IMR-90 (cell line): ENCODE measurements around the gene TAS2R30. TPM values are rescaled to one million over a fixed set of nuclear protein-coding genes. Genes with fewer than 3 reads are reported as not detected.

Experiments
- ATAC-seq: fragments of 200-7000 bp; cut with Tn5 transposase; 2 replicates; pipeline ENCODE4 v1.9.1; 2020; ENCODE audit warnings: low read depth, mild to moderate bottlenecking, moderate library complexity
- BruUV-seq: library from RNA; stranded (reverse); fragments of 400-500 nt; replicated peaks from 2 replicates; lab custom pipeline; 2021; lab: Mats Ljungman, UMichigan
- CTCF ChIA-PET: fragments of 300-600 bp; formaldehyde crosslinking; extraction: SDS; loops from one replicate; lab custom pipeline; 2021; ENCODE audit warnings: antibody characterized with exemption; lab: Yijun Ruan, JAX
- POLR2A ChIA-PET: fragments of 300-600 bp; sonication (Branson Sonifier 250); formaldehyde crosslinking; loops from one replicate; lab custom pipeline; 2022; ENCODE audit warnings: antibody characterized with exemption; ENCODE audit not compliant: unreplicated experiment; lab: Charles Lee
- DNase-seq: peaks from one replicate; pipeline ENCODE4 v3.0.0; 2013
- H2AFZ ChIP-seq: replicated peaks from 2 replicates; pipeline ENCODE3; 2013; ENCODE audit warnings: low read length, mild to moderate bottlenecking; ENCODE audit not compliant: poor library complexity
- H2AK5ac ChIP-seq: 2 replicates; pipeline ENCODE4 v1.6.1; 2013; ENCODE audit warnings: low read depth, low read length, inconsistent platforms
- H2AK9ac ChIP-seq: replicated peaks from 2 replicates; pipeline ENCODE3; 2013; ENCODE audit warnings: mild to moderate bottlenecking, low read depth, low read length, moderate library complexity; ENCODE audit not compliant: poor library complexity
- H2BK120ac ChIP-seq: 2 replicates; pipeline ENCODE4 v1.6.1; 2013; ENCODE audit warnings: low read depth, low read length, inconsistent platforms
- H2BK15ac ChIP-seq: 3 replicates; pipeline ENCODE4 v1.6.1; 2013; ENCODE audit warnings: low read depth, low read length, inconsistent platforms
- H2BK20ac ChIP-seq: 2 replicates; pipeline ENCODE4 v1.6.1; 2013; ENCODE audit warnings: low read depth, mild to moderate bottlenecking, inconsistent platforms, low read length, moderate library complexity
- H2BK5ac ChIP-seq: 2 replicates; pipeline ENCODE4 v1.6.1; 2013; ENCODE audit warnings: mild to moderate bottlenecking, low read depth, low read length, inconsistent platforms; ENCODE audit not compliant: poor library complexity, severe bottlenecking
- H3K14ac ChIP-seq: replicated peaks from 2 replicates; pipeline ENCODE4 v1.6.1; 2013; ENCODE audit warnings: low read depth, low read length, inconsistent platforms
- H3K18ac ChIP-seq: 2 replicates; pipeline ENCODE4 v1.6.1; 2013; ENCODE audit warnings: low read depth, low read length, control low read depth
- H3K23ac ChIP-seq: 2 replicates; pipeline ENCODE4 v1.6.1; 2013; ENCODE audit warnings: low read depth, low read length, inconsistent platforms
- H3K27ac ChIP-seq: 2 replicates; pipeline ENCODE4 v1.5.1; 2013; ENCODE audit warnings: mild to moderate bottlenecking, control low read depth, low read length; ENCODE audit not compliant: insufficient read depth
- H3K27me3 ChIP-seq: 2 replicates; pipeline ENCODE4 v1.6.1; 2013; ENCODE audit warnings: low read length; ENCODE audit not compliant: control insufficient read depth, insufficient read depth
- H3K36me3 ChIP-seq: 2 replicates; pipeline ENCODE4 v1.6.1; 2013; ENCODE audit warnings: low read length, mixed read lengths; ENCODE audit not compliant: control insufficient read depth, insufficient read depth
- H3K4ac ChIP-seq: 2 replicates; pipeline ENCODE4 v1.6.1; 2013; ENCODE audit warnings: low read depth, low read length, inconsistent platforms
- H3K4me1 ChIP-seq: 2 replicates; pipeline ENCODE4 v1.6.1; 2013; ENCODE audit warnings: low read length, mixed read lengths; ENCODE audit not compliant: control insufficient read depth, insufficient read depth
- H3K4me2 ChIP-seq: 2 replicates; pipeline ENCODE4 v1.6.1; 2013; ENCODE audit warnings: low read depth, mild to moderate bottlenecking, control low read depth, low read length, moderate library complexity
- H3K4me3 ChIP-seq: 2 replicates; pipeline ENCODE4 v1.5.1; 2013; ENCODE audit warnings: low read depth, mild to moderate bottlenecking, control low read depth, low read length, moderate library complexity; ENCODE audit not compliant: insufficient read depth
- H3K56ac ChIP-seq: 2 replicates; pipeline ENCODE4 v1.6.1; 2013; ENCODE audit warnings: low read length, inconsistent platforms; ENCODE audit not compliant: insufficient read depth; ENCODE audit errors: extremely low read depth
- H3K79me1 ChIP-seq, 2 experiments: 2 replicates each; pipeline ENCODE4 v1.6.1; 2013; ENCODE audit warnings: low read length in 2 of 2, inconsistent platforms in 1 of 2, low read depth in 1 of 2
- H3K9ac ChIP-seq: 2 replicates; pipeline ENCODE4 v1.6.1; 2013; ENCODE audit warnings: low read depth, low read length, control low read depth
- H3K9me1 ChIP-seq: 2 replicates; pipeline ENCODE4 v1.6.1; 2013; ENCODE audit warnings: low read length, inconsistent platforms; ENCODE audit not compliant: insufficient read depth
- H3K9me3 ChIP-seq: 2 replicates; pipeline ENCODE4 v1.6.1; 2013; ENCODE audit warnings: low read length; ENCODE audit not compliant: control insufficient read depth, insufficient read depth
- H4K20me1 ChIP-seq: 2 replicates; pipeline ENCODE4 v1.6.1; 2013; ENCODE audit warnings: low read length, inconsistent platforms; ENCODE audit not compliant: insufficient read depth
- H4K5ac ChIP-seq: 2 replicates; pipeline ENCODE4 v1.6.1; 2013; ENCODE audit warnings: mild to moderate bottlenecking, low read depth, low read length, control low read depth
- H4K8ac ChIP-seq, 2 experiments: 2 replicates each; pipeline ENCODE4 v1.6.1; 2013; ENCODE audit warnings: low read depth in 2 of 2, low read length in 2 of 2, control low read depth in 1 of 2, inconsistent platforms in 1 of 2
- H4K91ac ChIP-seq: 2 replicates; pipeline ENCODE4 v1.6.1; 2013; ENCODE audit warnings: low read depth, low read length, inconsistent platforms; ENCODE audit not compliant: insufficient read depth
- CHD1 ChIP-seq: IDR thresholded peaks from 2 replicates; pipeline ENCODE4 v1.6.1; 2012; ENCODE audit warnings: low read depth, low read length, improper control_type of control experiment
- MAZ ChIP-seq: IDR thresholded peaks from 2 replicates; pipeline ENCODE4 v1.6.1; 2012; ENCODE audit warnings: low read depth, mild to moderate bottlenecking, low read length, improper control_type of control experiment, moderate library complexity, borderline replicate concordance
- RCOR1 ChIP-seq: IDR thresholded peaks from 2 replicates; pipeline ENCODE4 v1.6.1; 2012; ENCODE audit warnings: mild to moderate bottlenecking, low read length, improper control_type of control experiment; ENCODE audit not compliant: insufficient replicate concordance
- RFX5 ChIP-seq: IDR thresholded peaks from 2 replicates; pipeline ENCODE4 v1.8.0; 2012; ENCODE audit warnings: low read depth, mild to moderate bottlenecking, low read length, moderate library complexity
- WGBS, 2 experiments: methylation state at CpG; one replicate each; pipeline versions ENCODE4 v1.1.5 to v1.1.7; 2013; ENCODE audit warnings: missing lambda C conversion rate in 2 of 2; ENCODE audit not compliant: insufficient read length in 1 of 2; ENCODE audit errors: extremely low coverage in 2 of 2; 5-methylcytosine and 5-hydroxymethylcytosine counted together
- dilution Hi-C: fragments of 300-500 bp; cut with HindIII; formaldehyde crosslinking; loops from one replicate; pipeline ENCODE4 v1.14.3; 2018; ENCODE audit warnings: low sequenced_read_pairs; ENCODE audit not compliant: unreplicated experiment
- in situ Hi-C: fragments of 300-500 bp; cut with MboI; formaldehyde crosslinking; loops from 3 replicates; pipeline ENCODE4 v1.14.3; 2019; ENCODE audit warnings: low sequenced_read_pairs, inconsistent platforms, mixed read lengths
- intact Hi-C: fragments of 100-400 bp; cut with micrococcal nuclease; formaldehyde crosslinking; loops from 2 replicates; pipeline ENCODE4 v1.10.0; 2022
- polyA plus RNA-seq, 3 experiments: library from polyadenylated mRNA; depleted of rRNA; stranded (reverse); fragments of >200 nt; gene quantifications; 2 replicates each; pipeline ENCODE4 v1.2.3, GENCODE V29; 2012; ENCODE audit warnings: low replicate concordance in 1 of 3
- total RNA-seq: library from RNA; depleted of rRNA; stranded (reverse); fragments of >200 nt; gene quantifications from 2 replicates; pipeline ENCODE4 v1.2.3, GENCODE V29; 2012
- TF ChIP-seq, protein P1 (sequence below): fragments of 150-350 bp; IDR thresholded peaks from 2 replicates; pipeline ENCODE4 v1.6.1; 2016; ENCODE audit warnings: low read depth, mild to moderate bottlenecking, low read length, moderate library complexity, borderline replicate concordance

Gene TAS2R30
- total and polyA plus RNA-seq, 2 of the 4 experiments (the other 2 are of a cell fraction), result 0.03 to 5.0 TPM

DNA sequence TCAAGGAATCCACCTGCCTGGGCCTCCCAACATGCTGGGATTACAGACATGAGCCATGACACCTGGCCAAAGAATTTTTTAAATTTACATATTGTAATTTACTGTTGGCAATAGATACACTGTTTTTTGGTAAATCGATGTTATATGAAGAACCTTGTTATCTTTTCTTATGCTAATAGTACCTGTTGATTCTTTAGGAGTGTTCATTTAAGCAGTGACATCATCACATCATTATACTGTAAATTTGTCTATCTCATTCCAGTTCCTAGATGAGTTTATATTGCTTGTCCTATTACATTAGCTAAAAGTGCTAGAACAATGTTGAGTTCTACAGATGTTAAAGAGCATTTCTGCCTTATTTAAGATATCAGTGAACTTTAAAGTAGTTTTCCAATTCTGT, 13.0 kb upstream of the TAS2R30 start:
- Histone ChIP-seq H3K27ac (no peak overlapping the region), H2BK120ac (no peak overlapping the region), H4K8ac (no peak overlapping the region), H3K23ac (no peak overlapping the region), H3K9me3 (peaks cover 5% of the 10 kb centered on the region; the same call in 1 of the 2 replicates), H2AK5ac (no peak overlapping the region), H3K14ac (no peak overlapping the region), H3K9me1 (no peaks in the 10 kb centered on the region), H3K4me3 (no peak overlapping the region), H3K56ac (no peak overlapping the region), H4K91ac (no peak overlapping the region), H3K18ac (no peak overlapping the region), H2AFZ (no peak overlapping the region), H3K4me2 (no peak overlapping the region), H2BK15ac (no peak overlapping the region), H3K4ac (no peak overlapping the region), H4K20me1 (no peaks in the 10 kb centered on the region), H2AK9ac (no peak overlapping the region), H3K4me1 (no peaks in the 10 kb centered on the region), H2BK5ac (no peak overlapping the region), H3K79me1 (peaks cover 9 to 20% of the 10 kb centered on the region in 2 experiments; a peak in 3 of 4 replicates), H4K5ac (no peak overlapping the region), H3K9ac (no peak overlapping the region), H3K27me3 (no peaks in the 10 kb centered on the region), H3K36me3 (no peaks in the 10 kb centered on the region; the same call in 1 of the 2 replicates), H2BK20ac (no peak overlapping the region)
- DNase-seq (no peak), ATAC-seq (no peak)
- ChIA-PET POLR2A (no interaction called here), CTCF (no interaction called here)
- intact Hi-C loops, result no loop called here
- no CpG with 5 or more reads among the region's 1 CpG for WGBS, 2 experiments
- TF ChIP-seq, protein P1, sequence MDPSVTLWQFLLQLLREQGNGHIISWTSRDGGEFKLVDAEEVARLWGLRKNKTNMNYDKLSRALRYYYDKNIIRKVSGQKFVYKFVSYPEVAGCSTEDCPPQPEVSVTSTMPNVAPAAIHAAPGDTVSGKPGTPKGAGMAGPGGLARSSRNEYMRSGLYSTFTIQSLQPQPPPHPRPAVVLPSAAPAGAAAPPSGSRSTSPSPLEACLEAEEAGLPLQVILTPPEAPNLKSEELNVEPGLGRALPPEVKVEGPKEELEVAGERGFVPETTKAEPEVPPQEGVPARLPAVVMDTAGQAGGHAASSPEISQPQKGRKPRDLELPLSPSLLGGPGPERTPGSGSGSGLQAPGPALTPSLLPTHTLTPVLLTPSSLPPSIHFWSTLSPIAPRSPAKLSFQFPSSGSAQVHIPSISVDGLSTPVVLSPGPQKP, result no peak
- TF ChIP-seq CHD1 (no peak), MAZ (no peak), RFX5 (no peak), RCOR1 (no peak)
- BruUV-seq, result no TSS peak
- dilution Hi-C loops, result no loop called here
- in situ Hi-C loops, result no loop called here
